ENCODE data around the gene KAT2B. TPM values are rescaled to one million over a fixed set of nuclear protein-coding genes. Genes with fewer than 3 reads are reported as not detected.

KAT2B gene
- total and polyA plus RNA-seq, 7 experiments from 2014 or later: 1.7 to 127 (median 61.9) TPM

GRCh38 chr3:20137647-20138046, 97.4 kb downstream of the KAT2B start:
- Histone ChIP-seq H3K4me1 (ENCODE audit: control insufficient read depth in 2 of 2, insufficient read depth in 2 of 2, low read length in 2 of 2) (no peaks in the 10 kb centered on the region), H3K36me3 (ENCODE audit: control insufficient read depth in 2 of 3, insufficient read depth in 3 of 3, low read length in 3 of 3) (peaks cover 7 to 37% (median 15%) of the 10 kb centered on the region in 3 experiments), H3K27ac (ENCODE audit: low read depth, low read length) (no peak overlapping the region), H3K9me3 (ENCODE audit: control insufficient read depth in 2 of 3, low read length in 3 of 3) (no peaks in the 10 kb centered on the region), H3K27me3 (ENCODE audit: control insufficient read depth in 2 of 2, insufficient read depth in 2 of 2, low read length in 2 of 2) (no peaks in the 10 kb centered on the region), H3K4me3 (ENCODE audit: low read length) (no peak overlapping the region)
- DNase-seq (no peak), ATAC-seq (no peak)
- ChIA-PET POLR2A (no interaction called here), CTCF (no interaction called here)
- no peaks in the 10 kb centered on the region for H3K27me3 Mint-ChIP-seq
- H3K4me3 Mint-ChIP-seq: no peak overlapping the region
- intact Hi-C loops (cut with micrococcal nuclease): no loop called here
- H3K9me3 Mint-ChIP-seq: peaks cover 0 to 5% (median 0%) of the 10 kb centered on the region in 11 donors
- H3K4me1 Mint-ChIP-seq: peaks cover 0 to 6% (median 0%) of the 10 kb centered on the region in 7 donors
- H3K36me3 Mint-ChIP-seq: peaks cover 13 to 52% (median 45%) of the 10 kb centered on the region in 5 donors
- H3K27ac Mint-ChIP-seq: peak overlapping the region in 1 of 9 donors; percentile 59

- no peak overlapping the region for H3K4me3 ChIP-seq (ENCODE audit: low read length)
- no peak overlapping the region for H3K4me3 Mint-ChIP-seq
- peaks cover 0 to 10% (median 0%) of the 10 kb centered on the region in 11 donors for H3K9me3 Mint-ChIP-seq
- intact Hi-C loops (cut with micrococcal nuclease): no loop called here
- no peaks in the 10 kb centered on the region for H3K9me3 ChIP-seq (ENCODE audit: control insufficient read depth in 2 of 3, low read length in 3 of 3)
- peaks cover 24 to 63% (median 49%) of the 10 kb centered on the region in 5 donors for H3K36me3 Mint-ChIP-seq
- peaks cover 17 to 40% (median 20%) of the 10 kb centered on the region in 3 experiments for H3K36me3 ChIP-seq (ENCODE audit: control insufficient read depth in 2 of 3, insufficient read depth in 3 of 3, low read length in 3 of 3)
- no peak overlapping the region for H3K27ac Mint-ChIP-seq
- ATAC-seq: no peak
- peaks cover 0 to 6% (median 0%) of the 10 kb centered on the region in 7 donors for H3K4me1 Mint-ChIP-seq
- ChIA-PET POLR2A (no interaction called here), CTCF (no interaction called here)
- H3K27ac ChIP-seq (ENCODE audit: low read depth, low read length): no peak overlapping the region
- no peaks in the 10 kb centered on the region for H3K27me3 ChIP-seq (ENCODE audit: control insufficient read depth in 2 of 2, insufficient read depth in 2 of 2, low read length in 2 of 2)
- H3K27me3 Mint-ChIP-seq: no peaks in the 10 kb centered on the region
- H3K4me1 ChIP-seq (ENCODE audit: control insufficient read depth in 2 of 2, insufficient read depth in 2 of 2, low read length in 2 of 2): no peaks in the 10 kb centered on the region
- no peak for DNase-seq
Observed at GRCh38 chr3:20140881-20141280, 100.6 kb downstream of the KAT2B start.

- ChIA-PET POLR2A (no interaction called here), CTCF (no interaction called here)
- peaks cover 0 to 10% (median 0%) of the 10 kb centered on the region in 11 donors for H3K9me3 Mint-ChIP-seq
- peaks cover 0 to 6% (median 0%) of the 10 kb centered on the region in 7 donors for H3K4me1 Mint-ChIP-seq
- DNase-seq (no peak), ATAC-seq (no peak)
- H3K36me3 Mint-ChIP-seq: peaks cover 24 to 67% (median 51%) of the 10 kb centered on the region in 5 donors
- H3K9me3 ChIP-seq (ENCODE audit: control insufficient read depth in 2 of 3, low read length in 3 of 3): no peaks in the 10 kb centered on the region
- no peaks in the 10 kb centered on the region for H3K27me3 ChIP-seq (ENCODE audit: control insufficient read depth in 2 of 2, insufficient read depth in 2 of 2, low read length in 2 of 2)
- H3K4me3 Mint-ChIP-seq: no peak overlapping the region
- no peak overlapping the region for H3K27ac Mint-ChIP-seq
- H3K4me1 ChIP-seq (ENCODE audit: control insufficient read depth in 2 of 2, insufficient read depth in 2 of 2, low read length in 2 of 2): no peaks in the 10 kb centered on the region
- H3K36me3 ChIP-seq (ENCODE audit: control insufficient read depth in 2 of 3, insufficient read depth in 3 of 3, low read length in 3 of 3): peaks cover 17 to 40% (median 20%) of the 10 kb centered on the region in 3 experiments
- intact Hi-C loops (cut with micrococcal nuclease): no loop called here
- H3K27ac ChIP-seq (ENCODE audit: low read depth, low read length): no peak overlapping the region
- no peaks in the 10 kb centered on the region for H3K27me3 Mint-ChIP-seq
- H3K4me3 ChIP-seq (ENCODE audit: low read length): no peak overlapping the region
Observed at GRCh38 chr3:20141316-20141715, 101.1 kb downstream of the KAT2B start.

GRCh38 chr3:20141851-20142250, 101.6 kb downstream of the KAT2B start:
- intact Hi-C loops (cut with micrococcal nuclease): no loop called here
- no peak for ATAC-seq
- Histone ChIP-seq H3K27me3 (ENCODE audit: control insufficient read depth in 2 of 2, insufficient read depth in 2 of 2, low read length in 2 of 2) (no peaks in the 10 kb centered on the region), H3K4me1 (ENCODE audit: control insufficient read depth in 2 of 2, insufficient read depth in 2 of 2, low read length in 2 of 2) (no peaks in the 10 kb centered on the region), H3K9me3 (ENCODE audit: control insufficient read depth in 2 of 3, low read length in 3 of 3) (no peaks in the 10 kb centered on the region), H3K27ac (ENCODE audit: low read depth, low read length) (no peak overlapping the region), H3K36me3 (ENCODE audit: control insufficient read depth in 2 of 3, insufficient read depth in 3 of 3, low read length in 3 of 3) (peaks cover 17 to 43% (median 20%) of the 10 kb centered on the region in 3 experiments), H3K4me3 (ENCODE audit: low read length) (no peak overlapping the region)
- peaks cover 0 to 10% (median 0%) of the 10 kb centered on the region in 11 donors for H3K9me3 Mint-ChIP-seq
- no peak overlapping the region for H3K4me3 Mint-ChIP-seq
- CTCF ChIA-PET: no interaction called here
- peaks cover 22 to 69% (median 51%) of the 10 kb centered on the region in 5 donors for H3K36me3 Mint-ChIP-seq
- no peak for DNase-seq
- H3K27ac Mint-ChIP-seq: no peak overlapping the region
- peaks cover 0 to 6% (median 0%) of the 10 kb centered on the region in 7 donors for H3K4me1 Mint-ChIP-seq
- H3K27me3 Mint-ChIP-seq: no peaks in the 10 kb centered on the region
- POLR2A ChIA-PET: no interaction called here

GRCh38 chr3:20142517-20142916, 102.3 kb downstream of the KAT2B start:
- intact Hi-C loops (cut with micrococcal nuclease): no loop called here
- Histone ChIP-seq H3K4me1 (ENCODE audit: control insufficient read depth in 2 of 2, insufficient read depth in 2 of 2, low read length in 2 of 2) (no peaks in the 10 kb centered on the region), H3K27ac (ENCODE audit: low read depth, low read length) (no peak overlapping the region), H3K27me3 (ENCODE audit: control insufficient read depth in 2 of 2, insufficient read depth in 2 of 2, low read length in 2 of 2) (no peaks in the 10 kb centered on the region), H3K4me3 (ENCODE audit: low read length) (no peak overlapping the region), H3K9me3 (ENCODE audit: control insufficient read depth in 2 of 3, low read length in 3 of 3) (no peaks in the 10 kb centered on the region), H3K36me3 (ENCODE audit: control insufficient read depth in 2 of 3, insufficient read depth in 3 of 3, low read length in 3 of 3) (peaks cover 17 to 38% (median 20%) of the 10 kb centered on the region in 3 experiments)
- Mint-ChIP-seq H3K9me3 (peaks cover 0 to 10% (median 0%) of the 10 kb centered on the region in 11 donors), H3K27me3 (no peaks in the 10 kb centered on the region), H3K4me1 (peaks cover 0 to 6% (median 0%) of the 10 kb centered on the region in 7 donors), H3K27ac (peak overlapping the region in 1 of 9 donors; percentile 23), H3K36me3 (peaks cover 20 to 69% (median 50%) of the 10 kb centered on the region in 5 donors), H3K4me3 (no peak overlapping the region)
- CTCF ChIA-PET: no interaction called here
- POLR2A ChIA-PET: no interaction called here
- ATAC-seq: no peak
- no peak for DNase-seq

- Mint-ChIP-seq H3K36me3 (peaks cover 20 to 78% (median 58%) of the 10 kb centered on the region in 5 donors), H3K4me3 (no peak overlapping the region), H3K27me3 (no peaks in the 10 kb centered on the region), H3K4me1 (peaks cover 0 to 6% (median 0%) of the 10 kb centered on the region in 7 donors), H3K9me3 (peaks cover 0 to 10% (median 0%) of the 10 kb centered on the region in 11 donors), H3K27ac (no peak overlapping the region)
- Histone ChIP-seq H3K27ac (ENCODE audit: low read depth, low read length) (no peak overlapping the region), H3K4me3 (ENCODE audit: low read length) (no peak overlapping the region), H3K36me3 (ENCODE audit: control insufficient read depth in 2 of 3, insufficient read depth in 3 of 3, low read length in 3 of 3) (peaks cover 17 to 43% (median 28%) of the 10 kb centered on the region in 3 experiments), H3K4me1 (ENCODE audit: control insufficient read depth in 2 of 2, insufficient read depth in 2 of 2, low read length in 2 of 2) (no peaks in the 10 kb centered on the region), H3K9me3 (ENCODE audit: control insufficient read depth in 2 of 3, low read length in 3 of 3) (no peaks in the 10 kb centered on the region), H3K27me3 (ENCODE audit: control insufficient read depth in 2 of 2, insufficient read depth in 2 of 2, low read length in 2 of 2) (no peaks in the 10 kb centered on the region)
- ATAC-seq: no peak
- CTCF ChIA-PET: no interaction called here
- intact Hi-C loops (cut with micrococcal nuclease): no loop called here
- POLR2A ChIA-PET: no interaction called here
- no peak for DNase-seq
Observed at GRCh38 chr3:20143519-20143918, 103.3 kb downstream of the KAT2B start.

GRCh38 chr3:20145874-20146273, 105.6 kb downstream of the KAT2B start:
- Mint-ChIP-seq H3K9me3 (peaks cover 0 to 10% (median 0%) of the 10 kb centered on the region in 11 donors), H3K36me3 (peaks cover 20 to 77% (median 62%) of the 10 kb centered on the region in 5 donors), H3K27ac (peak overlapping the region in 3 of 9 donors; percentile 9 to 19 (median 17)), H3K27me3 (no peaks in the 10 kb centered on the region), H3K4me1 (peaks cover 0 to 11% (median 0%) of the 10 kb centered on the region in 7 donors), H3K4me3 (no peak overlapping the region)
- CTCF ChIA-PET: interaction anchor here (0.6 kb wide), 1 partner anchor 105 kb away, joined by 3 read pairs; no protein-coding TSS in a partner anchor
- no peak overlapping the region for H3K4me3 ChIP-seq (ENCODE audit: low read length)
- H3K9me3 ChIP-seq (ENCODE audit: control insufficient read depth in 2 of 3, low read length in 3 of 3): no peaks in the 10 kb centered on the region
- intact Hi-C loops (cut with micrococcal nuclease): no loop called here
- H3K27ac ChIP-seq (ENCODE audit: low read depth, low read length): no peak overlapping the region
- DNase-seq: no peak
- ATAC-seq: no peak
- H3K36me3 ChIP-seq (ENCODE audit: control insufficient read depth in 2 of 3, insufficient read depth in 3 of 3, low read length in 3 of 3): peaks cover 17 to 40% (median 25%) of the 10 kb centered on the region in 3 experiments
- H3K4me1 ChIP-seq (ENCODE audit: control insufficient read depth in 2 of 2, insufficient read depth in 2 of 2, low read length in 2 of 2): no peaks in the 10 kb centered on the region
- no peaks in the 10 kb centered on the region for H3K27me3 ChIP-seq (ENCODE audit: control insufficient read depth in 2 of 2, insufficient read depth in 2 of 2, low read length in 2 of 2)
- POLR2A ChIA-PET: no interaction called here

Data from naive thymus-derived CD4-positive, alpha-beta T cell (primary cell).